ENCODE measurements around the gene NRAP. TPM values are rescaled to one million over a fixed set of nuclear protein-coding genes. Genes with fewer than 3 reads are reported as not detected.

Gene NRAP
- total and polyA plus RNA-seq, 10 of the 15 experiments (the other 5 are each of a cell fraction or from before 2014, with no cell fraction given), result not detected

DNA sequence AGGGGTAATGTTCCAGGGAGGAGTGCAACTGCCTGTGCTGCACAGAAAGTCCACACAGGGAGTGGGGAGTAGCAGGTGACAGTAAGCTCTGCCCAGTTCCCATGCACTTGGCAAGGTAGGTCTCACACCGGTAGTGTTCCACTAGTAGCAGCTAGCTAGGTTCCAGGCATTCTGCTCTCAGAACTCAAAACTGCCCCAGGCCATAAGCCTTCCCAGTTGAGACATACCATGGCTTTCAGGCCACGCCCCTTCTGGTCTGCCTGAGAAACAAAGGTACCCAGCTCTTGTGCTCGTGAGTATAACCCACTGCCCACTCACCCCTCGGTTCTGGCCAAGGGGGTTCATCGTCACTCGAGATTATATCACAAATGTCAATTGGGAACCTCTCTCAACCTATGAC, 28.4 kb upstream of the NRAP start:
- peaks cover 32% of the 10 kb centered on the region for H3K9me3 ChIP-seq (replicated peaks; ENCODE audit: control insufficient read depth, insufficient read depth, low read length)
- no peak overlapping the region for H3K27ac ChIP-seq (ENCODE audit: control insufficient read depth, insufficient read depth)
- ChIA-PET CTCF (interaction anchor here (3.7 kb wide), 1 partner anchor 12 kb away, joined by 15 read pairs; the partner anchor contains the start of gene CASP7), RAD21 (ENCODE audit: unreplicated experiment) (no interaction called here), SMC1A (ENCODE audit: uncharacterized antibody, unreplicated experiment) (interaction anchor here (1.3 kb wide), 1 partner anchor 104 kb away, joined by 5 read pairs; no protein-coding TSS in a partner anchor), POLR2A (no interaction called here)
- peaks cover 7 to 11% of the 10 kb centered on the region in 2 experiments; a peak in 3 of 4 replicates for H3K36me3 ChIP-seq (ENCODE audit: control insufficient read depth in 2 of 2, insufficient read depth in 2 of 2, low read length in 1 of 2)
- in situ Hi-C loops (cut with MboI) (loop anchor here (25.0 kb wide), 1 partner anchor 1120 kb away; the partner anchor contains the start of gene FHIP2A), intact Hi-C loops (cut with micrococcal nuclease; ENCODE audit: unreplicated experiment) (no loop called here)
- no peak overlapping the region for H3K9ac ChIP-seq (ENCODE audit: control insufficient read depth, insufficient read depth, low read length)
- H4K20me1 ChIP-seq (ENCODE audit: control insufficient read depth, insufficient read depth), result no peaks in the 10 kb centered on the region
- TF ChIP-seq, protein P1, sequence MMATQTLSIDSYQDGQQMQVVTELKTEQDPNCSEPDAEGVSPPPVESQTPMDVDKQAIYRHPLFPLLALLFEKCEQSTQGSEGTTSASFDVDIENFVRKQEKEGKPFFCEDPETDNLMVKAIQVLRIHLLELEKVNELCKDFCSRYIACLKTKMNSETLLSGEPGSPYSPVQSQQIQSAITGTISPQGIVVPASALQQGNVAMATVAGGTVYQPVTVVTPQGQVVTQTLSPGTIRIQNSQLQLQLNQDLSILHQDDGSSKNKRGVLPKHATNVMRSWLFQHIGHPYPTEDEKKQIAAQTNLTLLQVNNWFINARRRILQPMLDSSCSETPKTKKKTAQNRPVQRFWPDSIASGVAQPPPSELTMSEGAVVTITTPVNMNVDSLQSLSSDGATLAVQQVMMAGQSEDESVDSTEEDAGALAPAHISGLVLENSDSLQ (IDR thresholded peaks at IDR 0.05), result no peak
- TF ChIP-seq ZNF622 (IDR thresholded peaks at IDR 0.05) (no peak), MXI1 (IDR thresholded peaks at IDR 0.05; ENCODE audit: low read depth, low read length) (no peak), FOXK2 (IDR thresholded peaks at IDR 0.05) (no peak), GABPA (IDR thresholded peaks at IDR 0.05; ENCODE audit: low read depth) (no peak), RBBP5 (conservative IDR thresholded peaks at IDR 0.05) (no peak), ATF7 (IDR thresholded peaks at IDR 0.05; ENCODE audit: low read depth) (no peak), TAF1 (IDR thresholded peaks at IDR 0.05; ENCODE audit: borderline replicate concordance, low read depth, low read length) (no peak)
- TF ChIP-seq, protein P2, sequence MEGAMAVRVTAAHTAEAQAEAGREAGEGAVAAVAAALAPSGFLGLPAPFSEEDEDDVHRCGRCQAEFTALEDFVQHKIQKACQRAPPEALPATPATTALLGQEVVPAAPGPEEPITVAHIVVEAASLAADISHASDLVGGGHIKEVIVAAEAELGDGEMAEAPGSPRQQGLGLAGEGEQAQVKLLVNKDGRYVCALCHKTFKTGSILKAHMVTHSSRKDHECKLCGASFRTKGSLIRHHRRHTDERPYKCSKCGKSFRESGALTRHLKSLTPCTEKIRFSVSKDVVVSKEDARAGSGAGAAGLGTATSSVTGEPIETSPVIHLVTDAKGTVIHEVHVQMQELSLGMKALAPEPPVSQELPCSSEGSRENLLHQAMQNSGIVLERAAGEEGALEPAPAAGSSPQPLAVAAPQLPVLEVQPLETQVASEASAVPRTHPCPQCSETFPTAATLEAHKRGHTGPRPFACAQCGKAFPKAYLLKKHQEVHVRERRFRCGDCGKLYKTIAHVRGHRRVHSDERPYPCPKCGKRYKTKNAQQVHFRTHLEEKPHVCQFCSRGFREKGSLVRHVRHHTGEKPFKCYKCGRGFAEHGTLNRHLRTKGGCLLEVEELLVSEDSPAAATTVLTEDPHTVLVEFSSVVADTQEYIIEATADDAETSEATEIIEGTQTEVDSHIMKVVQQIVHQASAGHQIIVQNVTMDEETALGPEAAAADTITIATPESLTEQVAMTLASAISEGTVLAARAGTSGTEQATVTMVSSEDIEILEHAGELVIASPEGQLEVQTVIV (IDR thresholded peaks at IDR 0.05; ENCODE audit: borderline replicate concordance, partially characterized antibody), result no peak
- TF ChIP-seq, protein P3, sequence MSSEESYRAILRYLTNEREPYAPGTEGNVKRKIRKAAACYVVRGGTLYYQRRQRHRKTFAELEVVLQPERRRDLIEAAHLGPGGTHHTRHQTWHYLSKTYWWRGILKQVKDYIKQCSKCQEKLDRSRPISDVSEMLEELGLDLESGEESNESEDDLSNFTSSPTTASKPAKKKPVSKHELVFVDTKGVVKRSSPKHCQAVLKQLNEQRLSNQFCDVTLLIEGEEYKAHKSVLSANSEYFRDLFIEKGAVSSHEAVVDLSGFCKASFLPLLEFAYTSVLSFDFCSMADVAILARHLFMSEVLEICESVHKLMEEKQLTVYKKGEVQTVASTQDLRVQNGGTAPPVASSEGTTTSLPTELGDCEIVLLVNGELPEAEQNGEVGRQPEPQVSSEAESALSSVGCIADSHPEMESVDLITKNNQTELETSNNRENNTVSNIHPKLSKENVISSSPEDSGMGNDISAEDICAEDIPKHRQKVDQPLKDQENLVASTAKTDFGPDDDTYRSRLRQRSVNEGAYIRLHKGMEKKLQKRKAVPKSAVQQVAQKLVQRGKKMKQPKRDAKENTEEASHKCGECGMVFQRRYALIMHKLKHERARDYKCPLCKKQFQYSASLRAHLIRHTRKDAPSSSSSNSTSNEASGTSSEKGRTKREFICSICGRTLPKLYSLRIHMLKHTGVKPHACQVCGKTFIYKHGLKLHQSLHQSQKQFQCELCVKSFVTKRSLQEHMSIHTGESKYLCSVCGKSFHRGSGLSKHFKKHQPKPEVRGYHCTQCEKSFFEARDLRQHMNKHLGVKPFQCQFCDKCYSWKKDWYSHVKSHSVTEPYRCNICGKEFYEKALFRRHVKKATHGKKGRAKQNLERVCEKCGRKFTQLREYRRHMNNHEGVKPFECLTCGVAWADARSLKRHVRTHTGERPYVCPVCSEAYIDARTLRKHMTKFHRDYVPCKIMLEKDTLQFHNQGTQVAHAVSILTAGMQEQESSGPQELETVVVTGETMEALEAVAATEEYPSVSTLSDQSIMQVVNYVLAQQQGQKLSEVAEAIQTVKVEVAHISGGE (CRISPR knock-in tag; IDR thresholded peaks at IDR 0.05), result no peak
- H3K27me3 ChIP-seq (replicated peaks in 1 of 2; ENCODE audit: control insufficient read depth in 2 of 2, insufficient read depth in 2 of 2, low read length in 1 of 2), result no peaks in the 10 kb centered on the region
- H3K4me2 ChIP-seq (ENCODE audit: control insufficient read depth, insufficient read depth), result no peak overlapping the region
- FAIRE-seq, result no peak
- peaks cover 34% of the 10 kb centered on the region for H3K79me2 ChIP-seq (ENCODE audit: control insufficient read depth, insufficient read depth, low read length)
- no peak for DNase-seq (ENCODE audit: low read depth, low spot score)
- H3K4me3 ChIP-seq, result no peak overlapping the region
- H3K4me1 ChIP-seq (ENCODE audit: control insufficient read depth, insufficient read depth, low read length), result peaks cover 3% of the 10 kb centered on the region
- no peak overlapping the region for H2AFZ ChIP-seq (ENCODE audit: control insufficient read depth, low read depth, low read length)
- WGBS (ENCODE audit: insufficient coverage, insufficient replicate concordance, low lambda C conversion rate, missing lambda C conversion rate), result 95% methylated on average over 6 of the region's 6 CpGs
- no peak for ATAC-seq
- no TSS peak for BruUV-seq (replicated peaks)

All from GM12878 (cell line).